ENCODE measurements around the gene SENP8.
"Not testable (repeated sequence)": the region's sequence is repeated elsewhere in the genome, so short reads cannot be mapped to it uniquely, and the experiment has no call there.

Gene SENP8

DNA sequence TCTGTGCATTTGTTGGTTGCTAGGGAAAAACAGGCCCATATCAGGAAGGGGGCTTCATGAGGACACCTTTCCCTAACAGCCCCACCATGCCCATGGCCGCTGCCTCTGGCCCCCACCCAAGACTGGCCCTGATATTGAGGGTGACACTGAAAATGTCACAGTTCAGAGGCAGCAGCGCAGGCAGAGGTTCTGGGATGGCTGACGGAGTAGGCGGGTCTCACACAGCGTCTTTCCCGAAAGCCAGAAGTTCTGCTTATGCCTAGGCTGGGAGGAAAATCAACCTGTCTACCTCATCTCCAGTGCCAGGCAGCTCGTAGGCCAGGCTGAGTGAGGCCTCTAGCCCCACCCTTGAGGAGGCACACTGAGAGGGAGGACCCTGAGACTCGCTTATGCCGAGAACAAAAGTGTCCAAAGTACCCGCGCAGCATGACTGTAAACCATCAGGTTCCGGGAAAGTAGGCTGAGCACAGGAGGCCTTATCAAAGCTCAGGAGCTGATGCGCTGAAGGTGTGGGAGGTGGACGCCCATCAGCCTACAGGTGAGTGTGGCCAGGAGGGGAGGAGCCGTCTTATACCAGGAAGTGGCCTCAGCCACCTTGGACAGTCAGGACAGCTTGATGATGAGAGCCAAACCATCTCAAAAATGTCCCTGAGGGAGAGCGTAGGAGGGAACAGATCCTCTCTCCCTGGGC, 51.9 kb downstream of the SENP8 start:
- H3K36me3 ChIP-seq (ENCODE audit: control insufficient read depth, insufficient read depth, low read length): no peaks in the 10 kb centered on the region
- DNase-seq (ENCODE audit: extremely low read depth, insufficient read length): no peak
- peaks cover 2% of the 10 kb centered on the region; the same call in 1 of the 2 replicates for H3K27me3 ChIP-seq (replicated peaks; ENCODE audit: control insufficient read depth, insufficient read depth, low read length)
- no peak for TF ChIP-seq CTCF (IDR thresholded peaks at IDR 0.05; ENCODE audit: insufficient read depth, low read length, poor library complexity, severe bottlenecking)
- no peak overlapping the region for H3K4me3 ChIP-seq (replicated peaks; ENCODE audit: low read depth, low read length)

DNA sequence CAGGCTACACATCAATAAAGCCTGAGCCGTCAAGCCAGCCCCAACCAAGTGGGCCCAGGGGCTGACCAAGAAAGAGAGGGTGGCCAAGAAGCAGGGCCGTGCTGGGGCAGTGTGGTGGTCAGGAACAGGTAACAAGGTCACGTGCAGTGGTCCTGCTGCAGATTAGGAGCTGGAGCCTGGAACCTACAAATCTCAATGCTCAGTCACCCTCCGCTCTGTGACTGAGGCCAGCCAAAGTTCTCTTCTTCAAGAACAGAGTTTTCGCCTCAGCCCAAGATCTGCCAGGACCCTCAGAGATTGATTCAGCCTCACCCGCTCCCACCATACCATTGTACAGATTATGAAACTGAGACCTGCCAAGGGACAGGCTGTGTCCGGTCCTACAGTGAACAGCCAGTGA, 52.5 kb downstream of the SENP8 start:
- DNase-seq (ENCODE audit: extremely low read depth, insufficient read length): no peak
- Histone ChIP-seq H3K36me3 (ENCODE audit: control insufficient read depth, insufficient read depth, low read length) (no peaks in the 10 kb centered on the region), H3K4me3 (replicated peaks; ENCODE audit: low read depth, low read length) (no peak overlapping the region), H3K27me3 (replicated peaks; ENCODE audit: control insufficient read depth, insufficient read depth, low read length) (peaks cover 2% of the 10 kb centered on the region; the same call in 1 of the 2 replicates)
- no peak for TF ChIP-seq CTCF (IDR thresholded peaks at IDR 0.05; ENCODE audit: insufficient read depth, low read length, poor library complexity, severe bottlenecking)

DNA sequence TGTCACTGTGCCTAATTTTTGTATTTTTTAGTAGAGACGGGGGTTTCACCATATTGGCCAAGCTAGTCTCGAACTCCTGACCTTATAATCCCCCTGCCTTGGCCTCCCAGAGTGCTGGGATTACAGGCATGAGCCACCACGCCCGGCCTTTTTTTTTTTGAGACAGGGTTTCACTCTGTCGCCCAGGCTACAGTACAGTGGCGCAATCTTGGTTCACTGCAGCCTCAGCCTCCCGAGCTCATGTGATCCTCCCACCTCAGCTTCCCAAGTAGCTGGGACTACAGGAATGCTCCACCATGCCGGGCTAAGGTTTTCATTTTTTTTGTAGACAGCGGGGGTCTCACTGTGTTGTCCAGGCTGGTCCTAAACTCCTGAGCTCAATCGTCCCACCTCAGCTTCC, 53.8 kb downstream of the SENP8 start:
- not testable (repeated sequence) for H3K36me3 ChIP-seq (ENCODE audit: control insufficient read depth, insufficient read depth, low read length); H3K27me3 ChIP-seq (replicated peaks; ENCODE audit: control insufficient read depth, insufficient read depth, low read length); H3K4me3 ChIP-seq (replicated peaks; ENCODE audit: low read depth, low read length); DNase-seq (ENCODE audit: extremely low read depth, insufficient read length)

- Histone ChIP-seq H3K4me3 (replicated peaks; ENCODE audit: low read depth, low read length) (no peak overlapping the region), H3K36me3 (ENCODE audit: control insufficient read depth, insufficient read depth, low read length) (no peaks in the 10 kb centered on the region), H3K27me3 (replicated peaks; ENCODE audit: control insufficient read depth, insufficient read depth, low read length) (peaks cover under 1% of the 10 kb centered on the region; the same call in 1 of the 2 replicates)
- TF ChIP-seq CTCF (IDR thresholded peaks at IDR 0.05; ENCODE audit: insufficient read depth, low read length, poor library complexity, severe bottlenecking): no peak
- DNase-seq (ENCODE audit: extremely low read depth, insufficient read length): no peak
These were observed 54.6 kb downstream of the SENP8 start for GRCh38 chr15:72172796-72173195.

GRCh38 chr15:72173401-72173800, 55.2 kb downstream of the SENP8 start:
- Histone ChIP-seq H3K36me3 (ENCODE audit: control insufficient read depth, insufficient read depth, low read length) (no peaks in the 10 kb centered on the region), H3K4me3 (replicated peaks; ENCODE audit: low read depth, low read length) (no peak overlapping the region), H3K27me3 (replicated peaks; ENCODE audit: control insufficient read depth, insufficient read depth, low read length) (no peaks in the 10 kb centered on the region; the same call in 1 of the 2 replicates)
- no peak for TF ChIP-seq CTCF (IDR thresholded peaks at IDR 0.05; ENCODE audit: insufficient read depth, low read length, poor library complexity, severe bottlenecking)
- no peak for DNase-seq (ENCODE audit: extremely low read depth, insufficient read length)

DNA sequence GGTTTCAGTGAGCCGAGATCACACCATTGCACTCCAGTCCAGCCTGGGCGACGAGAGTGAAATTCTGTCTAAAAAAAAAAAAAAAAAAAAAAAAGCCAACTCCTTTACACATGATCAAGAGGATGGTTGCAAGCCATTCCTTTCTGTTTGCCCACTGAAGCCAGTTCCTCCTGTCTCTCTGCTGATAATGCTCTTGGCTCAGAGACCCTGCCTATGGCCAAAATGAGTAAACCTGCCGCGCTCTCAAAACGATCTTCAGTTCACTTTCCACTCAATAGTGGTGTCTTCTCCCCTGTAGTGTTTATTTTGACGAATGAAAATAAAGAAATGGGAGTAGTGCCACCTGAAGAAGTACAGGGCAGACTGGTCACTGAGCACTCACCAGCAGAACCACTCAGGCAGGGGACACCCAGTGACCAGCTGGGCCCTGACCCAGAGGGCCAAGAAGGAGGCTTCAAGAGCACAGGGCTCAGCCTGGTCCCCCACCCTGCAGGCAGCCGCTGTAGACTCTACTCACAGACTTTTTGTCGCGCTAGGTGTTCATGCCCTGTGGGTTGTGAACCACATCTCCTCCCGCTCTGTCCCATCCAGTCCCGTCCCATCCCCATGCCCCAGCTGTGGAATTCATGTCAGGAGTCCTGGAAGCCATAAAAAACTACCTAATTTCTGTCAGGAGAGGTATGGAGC, 55.8 kb downstream of the SENP8 start:
- TF ChIP-seq CTCF (IDR thresholded peaks at IDR 0.05; ENCODE audit: insufficient read depth, low read length, poor library complexity, severe bottlenecking): no peak
- Histone ChIP-seq H3K27me3 (replicated peaks; ENCODE audit: control insufficient read depth, insufficient read depth, low read length) (no peaks in the 10 kb centered on the region; the same call in 1 of the 2 replicates), H3K36me3 (ENCODE audit: control insufficient read depth, insufficient read depth, low read length) (no peaks in the 10 kb centered on the region), H3K4me3 (replicated peaks; ENCODE audit: low read depth, low read length) (no peak overlapping the region)
- DNase-seq (ENCODE audit: extremely low read depth, insufficient read length): no peak

All from GM06990 (cell line).